ENCODE data around the gene ERVW-1. TPM values are rescaled to one million over a fixed set of nuclear protein-coding genes. Genes with fewer than 3 reads are reported as not detected.

The ERVW-1 gene
- polyA plus RNA-seq, 6 donors from 2014 or later, result 0.11 to 0.31 TPM; not detected in 4

DNA sequence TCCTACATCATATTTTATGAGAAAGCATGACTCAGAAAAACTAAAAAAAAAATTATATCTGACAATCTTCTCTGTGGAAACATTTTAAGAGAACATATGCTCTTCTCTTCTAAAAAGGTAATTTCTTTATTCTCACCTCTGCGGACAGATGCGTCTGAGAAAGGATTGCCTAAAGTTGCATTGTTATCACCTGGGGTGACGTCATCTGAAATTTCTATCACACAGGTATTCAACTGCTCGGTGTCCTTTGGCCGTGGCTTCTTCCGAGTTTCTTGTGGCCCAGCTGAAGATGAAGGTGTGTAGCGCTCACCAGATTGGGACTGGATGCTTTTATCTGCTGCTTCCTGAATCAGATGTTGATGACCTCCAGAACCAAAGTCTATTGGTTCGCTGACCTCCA, 44.7 kb downstream of the ERVW-1 start:
- ATAC-seq (ENCODE audit: low read depth in 2 of 2), result no peak
- Mint-ChIP-seq H3K4me3 (no peak overlapping the region), H3K27me3 (peaks cover 6 to 11% (median 8%) of the 10 kb centered on the region in 3 donors), H3K4me1 (no peaks in the 10 kb centered on the region), H3K27ac (no peak overlapping the region), H3K9me3 (no peaks in the 10 kb centered on the region), H3K36me3 (no peaks in the 10 kb centered on the region)
- no peak for DNase-seq

DNA sequence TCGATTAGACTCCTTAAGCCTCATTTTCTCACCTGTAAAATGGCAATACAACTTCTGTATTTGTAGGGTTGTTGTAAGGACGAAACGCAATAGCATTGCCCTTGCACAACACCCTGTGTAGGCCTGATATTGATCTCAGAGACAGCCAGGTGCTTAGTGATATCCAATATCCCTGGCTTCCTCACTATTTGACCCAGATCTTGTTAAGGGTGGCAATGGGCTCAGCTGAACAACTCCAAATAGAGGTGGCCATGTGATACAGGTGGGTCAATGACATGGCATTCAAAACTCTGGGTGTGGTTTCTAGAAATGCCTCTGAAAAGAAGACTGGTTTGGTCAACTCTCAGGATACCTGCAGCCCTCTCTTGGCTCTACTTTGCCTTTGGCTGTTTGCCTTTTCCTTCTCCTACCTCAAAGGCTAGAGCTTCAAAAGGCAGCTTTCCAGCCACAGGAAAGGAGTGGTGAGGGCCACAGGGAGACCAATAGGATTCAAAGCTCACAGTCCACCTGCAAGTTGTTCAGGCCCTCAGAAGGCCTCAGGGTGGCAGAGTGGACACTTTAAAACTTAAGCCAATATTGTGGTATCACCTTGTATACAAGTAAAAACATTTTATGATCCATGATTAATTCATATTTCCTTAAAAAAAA, 45.3 kb downstream of the ERVW-1 start:
- no peak overlapping the region for H3K27ac Mint-ChIP-seq
- DNase-seq, result no peak
- no peak for ATAC-seq (ENCODE audit: low read depth in 2 of 2)
- no peak overlapping the region for H3K4me3 Mint-ChIP-seq
- no peaks in the 10 kb centered on the region for H3K36me3 Mint-ChIP-seq
- H3K27me3 Mint-ChIP-seq, result peaks cover 6 to 11% (median 9%) of the 10 kb centered on the region in 3 donors
- no peaks in the 10 kb centered on the region for H3K9me3 Mint-ChIP-seq
- H3K4me1 Mint-ChIP-seq, result no peaks in the 10 kb centered on the region

DNA sequence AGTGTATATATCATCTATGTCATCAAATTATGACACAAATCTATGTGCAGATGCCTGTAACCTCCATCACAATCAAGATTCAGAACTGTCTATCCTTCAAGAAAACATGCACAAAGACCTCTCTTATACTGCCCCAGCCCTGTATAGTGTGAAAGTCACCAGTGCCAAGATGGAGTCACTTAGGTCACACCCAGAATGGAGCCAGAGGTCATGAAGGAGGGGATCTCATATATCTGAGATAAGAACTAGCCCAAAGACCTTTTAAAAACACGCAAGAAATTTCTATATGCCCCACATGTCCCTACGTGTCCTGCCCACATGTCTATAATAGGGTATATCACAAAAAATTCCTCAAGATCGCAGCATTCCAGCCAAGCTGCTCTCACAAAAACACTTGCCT, 50.6 kb downstream of the ERVW-1 start:
- Mint-ChIP-seq H3K4me3 (no peak overlapping the region), H3K27me3 (peaks cover 15 to 29% (median 27%) of the 10 kb centered on the region in 3 donors), H3K9me3 (no peaks in the 10 kb centered on the region), H3K36me3 (no peaks in the 10 kb centered on the region), H3K4me1 (peaks cover 9 to 18% (median 10%) of the 10 kb centered on the region in 3 donors), H3K27ac (no peak overlapping the region)
- ATAC-seq (ENCODE audit: low read depth in 2 of 2), result no peak
- no peak for DNase-seq

DNA sequence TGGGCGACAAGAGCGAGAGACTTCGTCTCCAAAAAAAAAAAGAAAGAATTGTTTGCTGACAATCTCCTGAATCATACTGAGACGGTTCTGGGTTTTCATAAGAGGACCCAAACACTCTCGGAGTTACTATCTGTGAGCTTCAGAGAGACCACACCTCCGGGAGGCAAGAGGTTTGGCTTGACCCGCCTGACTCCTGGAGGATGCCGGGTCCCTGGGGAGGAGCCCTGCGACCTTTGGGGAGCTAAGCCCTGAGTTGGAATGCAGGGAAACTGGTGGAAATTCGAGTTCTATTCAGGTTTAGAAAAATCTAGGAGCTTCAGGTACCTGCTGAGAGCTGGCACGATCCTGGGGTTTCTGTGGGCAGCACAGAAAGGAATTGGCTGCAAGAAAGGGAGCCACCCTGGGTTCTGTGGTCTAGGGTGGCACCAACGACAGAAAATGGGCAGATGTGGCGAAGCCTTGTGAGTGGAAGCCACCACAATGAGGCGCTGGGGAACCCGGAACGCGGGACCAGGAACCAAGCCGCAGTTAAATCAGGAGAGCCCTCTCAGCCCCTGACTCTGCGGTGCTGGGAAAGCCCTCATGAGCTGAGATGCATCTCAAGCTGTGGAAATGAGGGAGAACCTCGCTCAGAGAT, 52.3 kb downstream of the ERVW-1 start:
- ATAC-seq (ENCODE audit: low read depth in 2 of 2) (no peak), DNase-seq (no peak)
- H3K27ac Mint-ChIP-seq, result peak overlapping the region in 1 of 6 donors; percentile 32
- H3K4me3 Mint-ChIP-seq, result peak overlapping the region in 5 of 8 donors; percentile 19 to 67 (median 49)
- H3K4me1 Mint-ChIP-seq, result peaks cover 9 to 18% (median 10%) of the 10 kb centered on the region in 3 donors
- peaks cover 15 to 29% (median 20%) of the 10 kb centered on the region in 3 donors for H3K27me3 Mint-ChIP-seq
- H3K36me3 Mint-ChIP-seq, result no peaks in the 10 kb centered on the region
- no peaks in the 10 kb centered on the region for H3K9me3 Mint-ChIP-seq

DNA sequence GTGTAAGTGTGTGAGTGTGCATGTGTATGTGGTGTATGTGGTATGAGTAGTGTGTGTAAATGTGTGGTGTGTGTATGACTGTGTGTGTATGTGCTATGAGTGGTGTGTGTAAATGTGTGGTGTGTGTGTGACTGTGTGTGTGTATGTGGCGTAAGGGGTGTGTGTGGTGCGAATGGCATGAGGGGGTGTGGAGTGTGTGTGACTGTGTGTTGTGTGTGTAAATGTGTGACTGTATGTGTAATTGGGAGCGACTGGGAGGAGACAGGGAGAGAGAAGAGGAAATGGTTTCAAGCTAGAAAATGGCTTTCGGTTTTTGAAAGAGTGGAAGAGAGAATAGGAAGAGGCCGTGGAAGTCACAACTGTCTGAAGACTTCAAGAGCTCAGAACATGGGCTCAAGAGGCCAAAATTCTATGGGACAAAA, 54.0 kb downstream of the ERVW-1 start:
- ATAC-seq (ENCODE audit: low read depth in 2 of 2) (no peak), DNase-seq (no peak)
- Mint-ChIP-seq H3K27me3 (peaks cover 15 to 29% (median 15%) of the 10 kb centered on the region in 3 donors), H3K9me3 (no peaks in the 10 kb centered on the region), H3K4me3 (peak overlapping the region in 4 of 8 donors; percentile 1 to 64 (median 12)), H3K36me3 (no peaks in the 10 kb centered on the region), H3K4me1 (peaks cover 9 to 18% (median 10%) of the 10 kb centered on the region in 3 donors), H3K27ac (peak overlapping the region in 2 of 6 donors; percentile 7 to 60)

DNA sequence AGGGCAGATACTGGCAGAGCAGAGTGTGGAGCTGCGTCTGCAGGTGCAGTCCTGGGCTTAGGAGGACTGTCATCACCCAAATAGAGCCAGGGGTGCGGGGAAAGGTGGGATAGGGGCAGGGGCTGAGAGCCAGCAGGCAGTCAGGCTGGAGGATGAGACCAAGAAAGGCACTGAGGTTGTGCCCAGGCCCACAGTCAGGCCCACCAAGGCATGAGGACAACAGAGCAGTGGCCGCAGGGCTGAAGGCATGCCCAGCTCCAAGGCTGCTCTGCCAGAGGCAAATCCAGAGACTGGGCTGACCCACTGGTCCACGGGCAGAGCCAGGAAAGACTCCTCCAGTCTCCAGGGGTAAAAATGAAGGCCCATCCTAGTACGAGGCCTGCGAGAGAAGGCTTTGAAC, 54.8 kb downstream of the ERVW-1 start:
- H3K4me3 Mint-ChIP-seq, result no peak overlapping the region
- peak overlapping the region in 1 of 6 donors; percentile 72 for H3K27ac Mint-ChIP-seq
- DNase-seq, result no peak
- peaks cover 15 to 29% (median 15%) of the 10 kb centered on the region in 3 donors for H3K27me3 Mint-ChIP-seq
- no peaks in the 10 kb centered on the region for H3K9me3 Mint-ChIP-seq
- H3K36me3 Mint-ChIP-seq, result no peaks in the 10 kb centered on the region
- ATAC-seq (ENCODE audit: low read depth in 2 of 2), result no peak
- H3K4me1 Mint-ChIP-seq, result peaks cover 9 to 18% (median 10%) of the 10 kb centered on the region in 3 donors

DNA sequence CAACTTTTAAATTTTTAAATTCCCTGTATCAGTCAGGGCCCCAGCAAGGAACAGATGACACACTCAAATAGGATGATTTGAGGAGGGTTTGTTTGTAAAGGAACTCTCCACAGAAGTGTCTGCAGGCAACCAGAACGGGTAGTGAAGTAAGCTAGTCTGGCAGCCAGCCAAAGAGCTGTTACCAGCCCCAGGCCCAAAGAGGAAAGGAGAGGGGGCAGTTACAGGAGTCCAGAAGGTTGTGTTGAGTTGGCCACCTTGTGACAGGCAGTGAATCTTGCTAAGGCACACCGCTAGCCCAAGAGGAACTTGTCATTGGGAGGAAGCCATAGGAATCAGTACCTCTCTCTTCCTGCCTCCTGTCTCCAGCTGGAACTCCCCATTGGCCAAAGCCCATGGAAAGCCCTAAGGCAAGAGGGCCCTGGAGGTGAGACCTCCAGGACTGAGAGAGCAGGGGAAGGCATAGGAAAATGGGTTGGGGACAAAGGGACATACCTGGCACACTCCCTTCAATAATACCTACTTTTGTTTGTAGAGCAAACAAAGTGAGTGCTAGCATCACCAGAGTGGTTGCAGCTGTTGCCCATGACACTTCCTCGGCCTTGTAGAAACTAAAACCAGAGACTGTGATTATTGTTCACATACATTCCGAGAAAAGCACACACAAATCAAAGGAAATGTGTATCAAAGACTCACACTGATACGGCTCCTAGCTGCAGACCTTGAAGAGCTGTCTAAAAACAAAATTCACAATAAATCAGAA, 55.9 kb downstream of the ERVW-1 start:
- no peaks in the 10 kb centered on the region for H3K36me3 Mint-ChIP-seq
- no peak for ATAC-seq (ENCODE audit: low read depth in 2 of 2)
- H3K4me1 Mint-ChIP-seq, result peaks cover 9 to 18% (median 10%) of the 10 kb centered on the region in 3 donors
- no peak overlapping the region for H3K27ac Mint-ChIP-seq
- H3K27me3 Mint-ChIP-seq, result peaks cover 15 to 23% (median 15%) of the 10 kb centered on the region in 3 donors
- H3K9me3 Mint-ChIP-seq, result no peaks in the 10 kb centered on the region
- H3K4me3 Mint-ChIP-seq, result no peak overlapping the region
- no peak for DNase-seq

Other genes starting within 250 kb of the ERVW-1 start
- gene KRIT1, start 232.0 kb downstream of the ERVW-1 start, polyA plus RNA-seq (ENCODE audit: low read depth in 6 of 6), result 10 to 100 TPM; 14.5 to 23.8 (median 19.6) TPM
- 10 to 100 TPM in 3 of 6 donors, 1 to 10 TPM in 3; 5.2 to 15.4 (median 9.8) TPM for gene ANKIB1, start 232.0 kb downstream of the ERVW-1 start, polyA plus RNA-seq (ENCODE audit: low read depth in 6 of 6)
- 10 to 100 TPM; 13.7 to 21.6 (median 15.1) TPM for gene GATAD1, start 30.5 kb downstream of the ERVW-1 start, polyA plus RNA-seq (ENCODE audit: low read depth in 6 of 6)
- 10 to 100 TPM in 1 of 6 donors, 1 to 10 TPM in 5; 3.5 to 10.2 (median 7.2) TPM for gene PEX1, start 50.6 kb upstream of the ERVW-1 start, polyA plus RNA-seq (ENCODE audit: low read depth in 6 of 6)
- gene RBM48, start 50.8 kb upstream of the ERVW-1 start, polyA plus RNA-seq (ENCODE audit: low read depth in 6 of 6), result 10 to 100 TPM; 27.2 to 45.1 (median 34.5) TPM
- 10 to 100 TPM; 18.6 to 34.6 (median 24.2) TPM for gene FAM133B, start 112.4 kb upstream of the ERVW-1 start, polyA plus RNA-seq (ENCODE audit: low read depth in 6 of 6)